IMR-90 (cell line): Measurements from ENCODE around the gene KYNU.

Source experiments
- CEBPB ChIP-seq: IDR thresholded peaks from 2 replicates; pipeline ENCODE4 v1.6.1; 2012; ENCODE audit warnings: low read depth, low read length, improper control_type of control experiment
- POLR2A ChIP-seq: IDR thresholded peaks from 2 replicates; pipeline ENCODE4 v1.6.1; 2012; ENCODE audit warnings: mild to moderate bottlenecking, low read depth, low read length
- RCOR1 ChIP-seq: IDR thresholded peaks from 2 replicates; pipeline ENCODE4 v1.6.1; 2012; ENCODE audit warnings: mild to moderate bottlenecking, low read length, improper control_type of control experiment; ENCODE audit not compliant: insufficient replicate concordance
- SMC3 ChIP-seq: fragments of 150-350 bp; IDR thresholded peaks from 2 replicates; pipeline ENCODE4 v1.6.1; 2016; ENCODE audit warnings: low read depth, mild to moderate bottlenecking, antibody characterized with exemption, low read length, moderate library complexity
- USF2 ChIP-seq: fragments of 150-350 bp; IDR thresholded peaks from 2 replicates; pipeline ENCODE4 v1.6.1; 2017; ENCODE audit warnings: mild to moderate bottlenecking, antibody characterized with exemption, low read length, low read depth
- TF ChIP-seq, protein P1 (sequence below): conservative IDR thresholded peaks from 2 replicates; pipeline ENCODE4 v1.5.1; 2012; ENCODE audit warnings: mild to moderate bottlenecking, low read depth, low read length, improper control_type of control experiment

GRCh38 chr2:143071185-143071876, 193.9 kb downstream of the KYNU start:
- TF ChIP-seq CEBPB (no peak), SMC3 (no peak), RCOR1 (no peak), POLR2A (no peak), USF2 (no peak)
- TF ChIP-seq, protein P1, sequence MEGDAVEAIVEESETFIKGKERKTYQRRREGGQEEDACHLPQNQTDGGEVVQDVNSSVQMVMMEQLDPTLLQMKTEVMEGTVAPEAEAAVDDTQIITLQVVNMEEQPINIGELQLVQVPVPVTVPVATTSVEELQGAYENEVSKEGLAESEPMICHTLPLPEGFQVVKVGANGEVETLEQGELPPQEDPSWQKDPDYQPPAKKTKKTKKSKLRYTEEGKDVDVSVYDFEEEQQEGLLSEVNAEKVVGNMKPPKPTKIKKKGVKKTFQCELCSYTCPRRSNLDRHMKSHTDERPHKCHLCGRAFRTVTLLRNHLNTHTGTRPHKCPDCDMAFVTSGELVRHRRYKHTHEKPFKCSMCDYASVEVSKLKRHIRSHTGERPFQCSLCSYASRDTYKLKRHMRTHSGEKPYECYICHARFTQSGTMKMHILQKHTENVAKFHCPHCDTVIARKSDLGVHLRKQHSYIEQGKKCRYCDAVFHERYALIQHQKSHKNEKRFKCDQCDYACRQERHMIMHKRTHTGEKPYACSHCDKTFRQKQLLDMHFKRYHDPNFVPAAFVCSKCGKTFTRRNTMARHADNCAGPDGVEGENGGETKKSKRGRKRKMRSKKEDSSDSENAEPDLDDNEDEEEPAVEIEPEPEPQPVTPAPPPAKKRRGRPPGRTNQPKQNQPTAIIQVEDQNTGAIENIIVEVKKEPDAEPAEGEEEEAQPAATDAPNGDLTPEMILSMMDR, result no peak
